ENCODE results near the gene FFAR1. TPM values are rescaled to one million over a fixed set of nuclear protein-coding genes. Genes with fewer than 3 reads are reported as not detected.

FFAR1 gene
- total and polyA plus RNA-seq, 2 of the 8 experiments (the other 6 are each of a cell fraction or from before 2014, with no cell fraction given), result not detected

GRCh38 chr19:35304036-35304435 lies 43.7 kb upstream of the FFAR1 start:
- 88% methylated on average over 9 of the region's 11 CpGs; no CpG with 5 or more reads in 1 of the 2 experiments for WGBS, 2 experiments (ENCODE audit: extremely low coverage in 1 of 2, insufficient coverage in 1 of 2, insufficient read length in 1 of 2, insufficient replicate concordance in 2 of 2, low coverage in 1 of 2, low lambda C conversion rate in 2 of 2, missing lambda C conversion rate in 1 of 2)
- Histone ChIP-seq H4K5ac (ENCODE audit: insufficient read length, low read depth, low read length) (no peak overlapping the region), H3K4me2 (ENCODE audit: insufficient read depth in 1 of 2, low read depth in 2 of 2, low read length in 2 of 2) (no peak overlapping the region), H3K23me2 (ENCODE audit: low read depth, low read length) (no peaks in the 10 kb centered on the region), H2BK120ac (replicated peaks; ENCODE audit: low read depth, low read length) (no peak overlapping the region), H3K14ac (ENCODE audit: insufficient read length) (no peak overlapping the region), H2BK20ac (ENCODE audit: low read length) (no peak overlapping the region), H3K79me1 (ENCODE audit: low read depth, low read length) (no peaks in the 10 kb centered on the region), H2AK5ac (ENCODE audit: low read depth, low read length) (no peak overlapping the region), H4K91ac (replicated peaks; ENCODE audit: insufficient read length, low read length) (peak overlapping the region; percentile 40), H3K9ac (replicated peaks in 1 of 4; ENCODE audit: extremely low read depth in 1 of 4, low read depth in 3 of 4, low read length in 3 of 4) (no peak overlapping the region), H3K9me3 (ENCODE audit: insufficient read depth in 2 of 2, low read depth in 1 of 2, low read length in 1 of 2) (no peaks in the 10 kb centered on the region), H2BK12ac (ENCODE audit: low read depth, low read length) (peak overlapping the region; percentile 20; the same call in 1 of the 2 replicates), H3K4me3 (ENCODE audit: extremely low read depth in 1 of 4, insufficient read depth in 2 of 4, low read depth in 3 of 4, low read length in 4 of 4) (no peak overlapping the region), H3K18ac (ENCODE audit: extremely low read depth, low read length) (no peak overlapping the region), H3K27me3 (replicated peaks in 1 of 4; ENCODE audit: control insufficient read depth in 3 of 4, extremely low read depth in 1 of 4, insufficient read depth in 3 of 4, low read length in 3 of 4) (no peaks in the 10 kb centered on the region), H3K56ac (replicated peaks; ENCODE audit: insufficient read length, low read depth, low read length) (no peak overlapping the region), H3K4ac (replicated peaks; ENCODE audit: insufficient read length, low read depth, low read length) (no peak overlapping the region), H4K8ac (ENCODE audit: extremely low read depth, insufficient read depth, low read length) (no peak overlapping the region), H3K4me1 (replicated peaks in 1 of 4; ENCODE audit: control insufficient read depth in 3 of 4, insufficient read depth in 4 of 4, low read length in 3 of 4) (peaks cover 0 to 2% (median 0%) of the 10 kb centered on the region in 4 experiments; a peak in 1 of 7 replicates), H3K79me2 (ENCODE audit: control insufficient read depth in 1 of 2, insufficient read depth in 2 of 2, low read length in 2 of 2) (no peaks in the 10 kb centered on the region), H3K23ac (ENCODE audit: insufficient read length) (no peak overlapping the region), H4K20me1 (replicated peaks in 1 of 2; ENCODE audit: control insufficient read depth in 1 of 2, insufficient read depth in 2 of 2, low read length in 2 of 2) (peaks cover 0 to under 1% of the 10 kb centered on the region in 2 experiments), H3K27ac (ENCODE audit: low read depth, low read length) (no peak overlapping the region), H3K36me3 (ENCODE audit: control insufficient read depth in 2 of 4, insufficient read depth in 4 of 4, low read length in 3 of 4) (no peaks in the 10 kb centered on the region), H2BK5ac (ENCODE audit: low read depth, low read length) (no peak overlapping the region), H2BK15ac (ENCODE audit: low read length) (no peak overlapping the region), H2AFZ (ENCODE audit: low read length) (no peak overlapping the region)
- no peak for TF ChIP-seq EP300 (IDR thresholded peaks at IDR 0.05; ENCODE audit: borderline replicate concordance in 1 of 2, low read depth in 2 of 2, low read length in 2 of 2)
- no peak for TF ChIP-seq MAFK (IDR thresholded peaks at IDR 0.05; ENCODE audit: low read depth, low read length)
- no peak for TF ChIP-seq KDM4A (IDR thresholded peaks at IDR 0.05; ENCODE audit: low read depth, low read length, severe bottlenecking)
- TF ChIP-seq ATF3 (IDR thresholded peaks at IDR 0.05; ENCODE audit: insufficient read depth, low read depth, low read length), result no peak
- no peak for TF ChIP-seq CBX5 (IDR thresholded peaks at IDR 0.05; ENCODE audit: low read depth, low read length)
- TF ChIP-seq SP4 (IDR thresholded peaks at IDR 0.05; ENCODE audit: low read length), result no peak
- ChIA-PET POLR2A (ENCODE audit: partially characterized antibody) (interaction anchor here (1.3 kb wide), 1 partner anchor 14 kb away, joined by 3 read pairs; no protein-coding TSS in a partner anchor), CTCF (ENCODE audit: partially characterized antibody) (interaction anchor here (0.6 to 0.9 kb wide), 2 partner anchors 204 to 274 kb away, joined by 3 read pairs; no protein-coding TSS in a partner anchor)
- FAIRE-seq, result no peak
- DNase-seq (ENCODE audit: low read depth in 1 of 2, low spot score in 2 of 2), result no peak
